Activated CD4-positive, alpha-beta T cell treated with anti-CD3 and anti-CD28 coated beads for 1 hour (primary cell): ENCODE data around the gene BMAL1.

Experiments used
- DNase-seq: peaks from one replicate; pipeline ENCODE4 v3.0.0-alpha.2; 2020

Gene BMAL1

DNA sequence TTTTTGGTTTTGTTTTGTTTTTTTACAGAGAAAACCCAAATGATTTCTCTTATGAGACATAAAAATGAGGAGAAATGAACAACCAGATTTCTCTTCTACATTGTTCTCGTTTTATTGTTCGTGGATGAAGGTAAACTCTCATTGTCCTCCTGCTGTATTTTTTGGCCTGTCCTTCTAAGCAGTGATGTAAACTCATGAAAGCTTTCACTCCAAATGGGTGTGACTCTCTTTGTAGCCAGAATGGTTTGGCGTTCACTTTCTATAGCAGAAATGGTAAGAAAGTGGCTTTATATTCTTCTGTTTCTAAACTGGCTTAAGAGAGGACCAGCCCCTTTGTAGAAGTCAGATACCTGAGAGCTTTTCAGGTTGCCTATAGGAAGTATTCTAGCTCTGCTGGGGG is 15.5 kb upstream of the BMAL1 start:
- DNase-seq = no peak

GRCh38 chr11:13268791-13269190 is 8.8 kb upstream of the BMAL1 start:
- DNase-seq = no peak

DNA sequence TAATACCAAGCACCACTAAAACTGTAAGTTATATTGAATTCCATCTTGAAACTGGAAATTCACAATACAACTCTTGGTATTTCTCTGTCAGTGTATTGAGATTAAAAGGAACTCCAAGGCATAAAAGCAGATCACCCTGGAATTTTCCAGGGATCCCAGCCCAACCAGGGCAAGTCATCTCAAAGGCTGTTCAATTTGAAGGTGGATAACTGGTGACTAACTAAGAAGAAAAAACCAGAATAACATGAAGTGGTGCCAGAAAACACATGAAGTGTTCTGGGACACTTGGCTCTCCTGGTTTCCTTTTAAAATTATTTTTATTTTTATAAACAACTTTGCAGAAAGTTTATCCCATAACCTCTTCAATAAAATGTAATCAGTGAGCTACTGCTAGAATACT is 7.8 kb upstream of the BMAL1 start:
- DNase-seq = no peak

DNA sequence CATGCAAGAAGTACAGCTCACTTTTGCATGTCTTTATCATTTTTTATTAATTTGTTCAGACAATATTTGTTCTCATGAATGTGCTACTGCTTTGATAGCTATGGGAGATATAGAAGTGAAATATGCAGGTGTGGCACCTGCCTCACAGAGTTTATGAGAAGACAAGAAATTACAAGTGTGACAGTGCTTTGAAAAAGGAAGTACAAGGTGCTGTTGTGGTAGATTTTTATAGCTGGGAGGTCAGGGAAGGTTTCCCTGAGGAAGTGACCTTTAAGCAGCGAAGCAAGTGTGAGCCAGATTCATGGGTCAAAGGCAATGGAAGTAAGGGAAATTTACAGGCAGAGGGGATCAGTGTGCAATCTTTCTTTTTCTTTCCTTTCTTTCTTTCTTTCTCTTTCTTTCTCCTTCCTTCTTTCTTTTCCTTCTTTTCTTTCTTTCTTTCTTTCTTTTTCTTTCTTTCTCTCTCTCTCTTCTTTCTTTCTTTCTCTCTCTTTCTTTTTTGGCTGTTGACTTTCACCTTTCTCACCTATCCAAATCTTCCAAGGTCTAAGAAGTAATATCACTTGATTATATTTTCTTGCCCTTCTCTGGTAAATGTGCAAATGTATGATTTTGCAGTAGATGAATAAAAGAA is 6.4 kb upstream of the BMAL1 start:
- DNase-seq = no peak

- no peak for DNase-seq
Measured at GRCh38 chr11:13276454-13276831, 1.1 kb upstream of the BMAL1 start.

DNA sequence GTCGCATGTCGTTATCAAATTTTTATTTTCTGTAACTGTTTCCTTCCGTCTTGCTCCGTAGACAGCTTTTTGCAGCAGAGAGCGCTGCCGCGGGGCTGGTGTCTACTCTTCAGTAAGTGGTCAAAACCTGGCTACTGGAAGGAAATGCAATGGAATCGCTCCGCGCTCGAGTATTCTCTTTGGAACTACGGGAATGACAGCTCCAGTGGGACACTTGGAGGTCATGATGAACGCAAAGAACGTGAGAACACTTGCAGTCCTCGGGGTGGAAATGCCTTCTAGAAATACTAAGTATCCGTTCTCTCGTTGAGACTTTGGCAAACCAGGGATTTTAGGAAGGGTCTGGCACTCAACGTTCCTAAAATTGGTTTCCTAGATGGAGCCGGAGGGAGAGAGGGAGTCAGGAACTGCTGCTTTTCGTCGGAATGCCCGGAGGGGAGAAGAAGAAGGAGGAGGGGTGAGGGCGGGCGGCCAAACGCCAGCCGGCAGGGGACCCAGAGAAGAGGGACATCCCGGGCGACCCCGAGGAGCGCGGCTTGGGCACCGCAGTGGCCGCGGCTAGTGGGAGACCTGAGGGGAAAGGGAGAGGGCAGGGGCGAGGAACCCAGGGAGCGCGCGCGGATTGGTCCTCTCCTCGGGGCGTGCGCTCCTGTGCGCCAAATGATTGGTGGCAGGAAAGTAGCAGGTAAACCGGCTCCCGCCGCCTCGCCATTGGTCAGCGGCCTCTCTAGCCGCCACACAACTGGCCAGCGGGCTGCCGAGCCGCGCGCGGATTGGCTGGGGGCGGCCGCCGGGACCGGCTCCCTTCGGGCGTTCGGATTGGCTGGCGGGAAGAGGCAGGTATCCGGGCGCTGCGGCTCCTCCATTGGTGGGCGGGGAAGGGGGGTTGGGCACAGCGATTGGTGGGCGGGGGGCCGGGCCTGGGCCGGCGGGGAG is 490 bp upstream of the BMAL1 start:
- peak; percentile 96 for DNase-seq

- no peak for DNase-seq
Measured at GRCh38 chr11:13278609-13279486, 1.3 kb downstream of the BMAL1 start.

- DNase-seq = no peak
Measured at GRCh38 chr11:13279487-13279834, 1.9 kb downstream of the BMAL1 start.

GRCh38 chr11:13280092-13280722 is 2.6 kb downstream of the BMAL1 start:
- no peak for DNase-seq

GRCh38 chr11:13280777-13281176 is 3.2 kb downstream of the BMAL1 start:
- no peak for DNase-seq

GRCh38 chr11:13283636-13284035 is 6.0 kb downstream of the BMAL1 start:
- DNase-seq = no peak

DNA sequence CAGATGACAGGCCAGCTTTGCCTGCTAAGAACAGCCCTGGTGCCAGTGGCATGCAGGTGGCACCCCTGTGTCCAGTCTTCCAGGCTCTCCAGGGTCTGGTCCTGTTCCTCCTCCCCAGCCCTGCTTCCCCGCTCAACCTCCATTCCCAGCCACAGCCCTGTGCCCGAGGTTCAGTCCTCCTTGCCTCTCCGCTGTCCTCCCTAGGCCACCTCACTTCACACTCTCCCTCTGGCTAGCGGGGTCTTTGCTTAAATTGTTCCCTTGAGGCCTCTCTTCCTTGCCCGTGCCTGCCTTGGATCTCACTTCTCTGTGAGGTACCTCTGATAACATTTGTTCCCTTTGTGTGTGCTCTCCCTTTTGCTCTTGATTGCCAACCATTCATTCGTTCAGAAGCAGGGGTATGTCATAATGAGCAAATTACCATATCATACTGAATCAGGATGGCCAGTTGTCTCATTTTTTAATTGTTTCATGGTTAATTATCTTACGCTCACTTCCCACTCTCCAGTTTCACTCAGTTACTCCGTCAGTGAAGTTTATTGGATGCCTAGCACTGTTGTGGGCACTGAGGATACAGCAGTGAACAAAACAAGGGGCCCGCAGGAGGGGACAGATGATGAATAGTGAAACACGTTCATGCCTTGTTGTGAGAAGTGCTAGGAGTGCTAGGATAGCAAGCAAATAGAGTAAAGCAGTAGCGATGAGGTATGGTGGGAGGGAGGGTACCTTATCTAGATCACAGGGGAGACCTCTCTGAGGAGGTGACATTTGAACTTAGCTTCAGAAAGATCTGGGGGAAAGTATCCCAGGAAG is 7.4 kb downstream of the BMAL1 start:
- no peak for DNase-seq

DNA sequence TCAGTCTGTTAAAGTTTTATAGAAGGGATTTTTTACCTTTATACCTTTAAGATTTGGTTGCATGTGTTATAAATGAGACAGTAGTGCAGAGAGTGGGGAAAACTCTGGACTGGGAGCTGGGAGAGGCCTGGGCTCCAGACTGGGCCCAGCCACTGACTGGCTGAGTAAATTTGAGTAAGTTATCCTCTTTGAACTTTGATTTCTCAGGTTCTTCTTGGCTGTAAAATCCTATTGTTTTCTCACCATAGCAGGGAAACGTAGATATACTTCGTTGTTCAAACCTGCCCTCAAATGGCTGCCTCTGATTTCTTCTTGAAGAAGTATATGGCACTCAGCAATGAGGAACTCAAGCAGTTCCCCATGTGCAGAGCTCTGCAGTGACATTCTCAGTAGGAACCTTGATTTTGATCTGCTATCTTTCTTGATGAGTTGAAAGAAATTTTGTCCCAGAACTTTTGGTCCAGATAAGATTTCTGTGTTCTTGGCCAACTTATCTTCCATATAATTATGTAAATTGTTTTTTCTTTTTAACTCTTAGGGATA is 8.8 kb downstream of the BMAL1 start:
- no peak for DNase-seq

GRCh38 chr11:13287036-13287435 is 9.4 kb downstream of the BMAL1 start:
- DNase-seq = no peak

DNA sequence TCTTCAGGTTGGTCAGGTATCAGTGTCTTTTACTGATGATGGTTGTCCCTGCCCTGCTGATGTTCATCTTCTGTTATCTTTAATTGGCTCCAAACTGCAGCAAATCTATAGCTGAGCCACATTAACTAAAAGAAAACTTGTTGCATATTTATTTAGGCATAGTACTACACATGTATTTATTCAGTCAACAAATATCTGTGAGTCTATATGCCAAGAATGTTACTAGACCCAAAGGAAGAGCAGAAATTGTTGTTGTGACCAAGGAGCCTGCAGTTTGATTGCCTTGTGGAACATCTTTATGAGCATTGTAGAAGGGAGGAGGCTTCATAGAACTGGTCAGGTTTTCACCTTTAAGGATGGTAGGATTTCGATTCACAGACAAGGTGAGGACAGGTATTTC is 10.1 kb downstream of the BMAL1 start:
- no peak for DNase-seq

- no peak for DNase-seq
Measured at GRCh38 chr11:13288375-13289029, 10.9 kb downstream of the BMAL1 start.

DNA sequence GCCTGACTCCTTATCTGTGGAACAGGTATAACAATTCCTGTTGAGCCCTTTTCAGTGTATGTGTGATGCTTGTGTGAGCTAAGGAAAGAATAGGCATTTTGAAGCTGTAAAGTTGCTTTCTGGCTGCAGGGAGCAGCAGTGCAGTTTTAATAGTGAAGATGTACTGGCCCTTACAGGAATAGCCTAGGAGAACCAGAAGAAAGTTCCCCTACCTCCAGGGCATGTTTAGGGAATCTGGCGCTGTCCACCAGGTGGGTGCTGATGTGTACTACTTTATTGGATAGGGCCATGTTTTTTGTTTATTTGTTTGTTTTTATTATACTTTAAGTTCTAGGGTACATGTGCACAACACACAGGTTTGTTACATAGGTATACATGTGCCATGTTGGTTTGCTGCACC is 11.5 kb downstream of the BMAL1 start:
- DNase-seq = no peak

DNA sequence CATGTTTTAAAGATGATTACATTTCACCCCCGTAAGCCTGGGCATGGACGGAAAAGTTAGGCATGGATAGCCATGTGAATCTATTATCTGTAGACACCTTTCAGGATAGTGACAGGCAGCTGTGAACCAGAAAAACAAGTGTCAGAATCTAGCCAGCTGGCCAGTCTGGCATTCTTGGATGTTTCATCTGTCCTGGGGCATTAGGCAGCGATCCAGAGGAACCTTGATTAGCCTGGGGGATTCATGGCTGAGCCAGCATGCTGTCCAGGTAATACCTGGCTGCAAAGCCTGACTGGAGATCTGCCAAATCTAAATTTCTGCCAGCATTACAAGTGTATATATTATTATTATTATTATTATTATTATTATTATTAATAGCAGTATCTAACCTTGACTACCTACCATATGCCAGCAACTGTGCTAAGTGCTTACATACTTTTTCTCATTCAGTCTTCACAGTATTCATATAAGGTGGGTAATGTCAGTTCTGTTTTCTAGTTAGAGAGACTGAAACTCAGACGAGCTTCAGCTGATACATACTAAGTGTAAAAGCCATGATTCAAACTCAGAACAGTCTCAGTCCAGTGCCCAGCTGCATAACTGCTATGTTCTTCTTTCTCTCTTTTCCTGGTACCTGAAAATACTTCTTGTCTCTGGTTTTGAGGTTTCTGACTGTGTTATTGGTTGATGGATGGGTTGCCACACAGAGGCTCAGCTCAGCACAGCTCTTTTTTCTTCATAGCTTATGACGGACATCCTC is 12.8 kb downstream of the BMAL1 start:
- no peak for DNase-seq

GRCh38 chr11:13291361-13291760 is 13.8 kb downstream of the BMAL1 start:
- no peak for DNase-seq

GRCh38 chr11:13291800-13292199 is 14.2 kb downstream of the BMAL1 start:
- no peak for DNase-seq

DNA sequence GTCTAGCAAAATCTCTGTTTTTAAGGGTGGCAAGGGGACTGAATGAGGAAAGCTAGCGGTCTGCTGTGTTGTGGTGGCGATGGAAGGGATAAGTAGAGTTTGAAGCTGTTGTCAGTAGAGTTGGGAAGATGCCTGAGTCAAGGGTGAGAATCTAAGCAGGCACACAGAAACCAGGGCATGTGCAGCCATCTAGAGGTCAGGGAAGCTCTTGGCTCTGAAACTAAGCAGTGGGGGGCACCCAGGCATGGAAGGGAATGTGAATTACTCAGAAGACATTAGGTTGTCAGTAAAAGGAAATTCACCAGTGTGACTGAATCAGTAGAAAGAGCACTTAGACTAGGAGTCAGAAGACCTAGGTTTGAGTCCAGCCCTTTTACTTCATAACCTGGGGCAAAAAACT is 15.4 kb downstream of the BMAL1 start:
- DNase-seq = no peak
